ENCODE results near the gene AUTS2.

DNA sequence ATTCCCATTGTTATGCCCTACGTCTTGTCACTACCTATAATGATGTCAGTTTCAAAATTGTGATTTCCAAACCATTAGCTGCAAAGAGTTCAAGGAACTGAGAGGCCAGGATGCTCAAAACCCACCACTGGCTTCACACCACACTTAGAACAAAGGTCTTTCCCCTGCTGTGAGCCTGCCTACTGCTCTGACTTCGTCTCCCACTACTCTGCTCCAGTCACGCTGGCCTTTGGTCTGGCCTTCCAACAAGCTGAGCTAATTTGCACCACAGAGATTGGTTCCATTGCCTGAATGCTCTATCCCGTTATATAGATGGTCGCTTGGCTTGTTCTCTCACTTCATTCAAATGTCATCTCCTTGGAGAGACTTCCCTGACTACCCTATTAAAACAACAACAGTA lies 961.5 kb downstream of the AUTS2 start:
- no peak for TF ChIP-seq EZH2 (IDR thresholded peaks at IDR 0.05; ENCODE audit: borderline replicate concordance, low read length)
- TF ChIP-seq, protein P1, sequence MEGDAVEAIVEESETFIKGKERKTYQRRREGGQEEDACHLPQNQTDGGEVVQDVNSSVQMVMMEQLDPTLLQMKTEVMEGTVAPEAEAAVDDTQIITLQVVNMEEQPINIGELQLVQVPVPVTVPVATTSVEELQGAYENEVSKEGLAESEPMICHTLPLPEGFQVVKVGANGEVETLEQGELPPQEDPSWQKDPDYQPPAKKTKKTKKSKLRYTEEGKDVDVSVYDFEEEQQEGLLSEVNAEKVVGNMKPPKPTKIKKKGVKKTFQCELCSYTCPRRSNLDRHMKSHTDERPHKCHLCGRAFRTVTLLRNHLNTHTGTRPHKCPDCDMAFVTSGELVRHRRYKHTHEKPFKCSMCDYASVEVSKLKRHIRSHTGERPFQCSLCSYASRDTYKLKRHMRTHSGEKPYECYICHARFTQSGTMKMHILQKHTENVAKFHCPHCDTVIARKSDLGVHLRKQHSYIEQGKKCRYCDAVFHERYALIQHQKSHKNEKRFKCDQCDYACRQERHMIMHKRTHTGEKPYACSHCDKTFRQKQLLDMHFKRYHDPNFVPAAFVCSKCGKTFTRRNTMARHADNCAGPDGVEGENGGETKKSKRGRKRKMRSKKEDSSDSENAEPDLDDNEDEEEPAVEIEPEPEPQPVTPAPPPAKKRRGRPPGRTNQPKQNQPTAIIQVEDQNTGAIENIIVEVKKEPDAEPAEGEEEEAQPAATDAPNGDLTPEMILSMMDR (IDR thresholded peaks at IDR 0.05; ENCODE audit: low read length), result no peak

Measured in OCI-LY1 (cell line).